ENCODE data around the gene MRGPRG.

- TF ChIP-seq HDAC2 (IDR thresholded peaks at IDR 0.05) (no peak), EP300 (IDR thresholded peaks at IDR 0.05) (no peak), REST (IDR thresholded peaks at IDR 0.05) (no peak), RAD21 (conservative IDR thresholded peaks at IDR 0.05 in 1 of 2, IDR thresholded peaks at IDR 0.05 in 1 of 2) (no peak), HMGXB4 (CRISPR knock-in tag; IDR thresholded peaks at IDR 0.05; ENCODE audit: borderline replicate concordance) (no peak)
Observed at GRCh38 chr11:3202759-3203158, 15.9 kb downstream of the MRGPRG start.
